NT2/D1 (cell line): ENCODE results near the gene TRABD.

ENCODE experiments used
- SUZ12 ChIP-seq: IDR thresholded peaks from 2 replicates; pipeline ENCODE4 v1.6.1; 2011; ENCODE audit not compliant: insufficient read length, insufficient read depth; ENCODE audit errors: extremely low read depth
- YY1 ChIP-seq: IDR thresholded peaks from 2 replicates; pipeline ENCODE4 v1.6.1; 2011; ENCODE audit not compliant: insufficient read length, insufficient read depth
- ZNF274 ChIP-seq: IDR thresholded peaks from 2 replicates; pipeline ENCODE4 v1.6.1; 2011; ENCODE audit warnings: mild to moderate bottlenecking, low read depth, low read length

DNA sequence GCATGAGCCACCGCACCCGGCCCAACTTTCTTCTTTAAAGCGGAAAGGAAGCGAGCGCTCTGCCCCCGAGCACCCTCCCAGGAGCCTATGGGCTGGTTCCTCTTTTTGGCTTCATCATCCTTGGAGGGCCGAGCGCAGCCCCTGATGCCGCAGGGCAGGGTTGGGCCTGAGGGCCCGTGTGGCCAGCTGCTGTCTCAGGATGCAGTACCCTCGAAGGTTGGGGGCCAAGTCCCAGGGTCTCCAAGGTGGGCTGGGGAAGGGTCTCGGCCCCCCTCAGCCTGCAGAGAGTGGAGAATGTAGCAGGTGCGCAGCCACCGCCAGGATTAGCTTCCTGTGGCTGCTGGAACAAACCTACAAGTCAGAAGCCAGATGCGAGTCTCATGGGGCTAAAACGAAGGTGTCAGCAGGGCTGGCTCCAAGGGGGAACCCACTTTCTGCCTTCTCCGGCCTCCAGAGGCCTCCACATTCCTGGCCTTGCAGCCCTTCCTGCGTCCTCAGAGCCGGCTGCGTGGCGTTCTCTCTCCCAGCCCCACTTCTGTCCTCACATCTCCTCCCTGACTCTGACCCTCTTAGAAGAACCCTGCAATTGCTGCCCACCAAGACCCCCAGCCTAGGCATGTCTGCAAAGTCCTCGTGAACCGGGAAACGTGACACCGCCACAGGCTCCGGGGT, 12.3 kb upstream of the TRABD start:
- no peak for TF ChIP-seq ZNF274
- no peak for TF ChIP-seq YY1
- TF ChIP-seq SUZ12 = no peak
